Psoas muscle (tissue), 8 donors: ENCODE measurements around the gene FBXL13. TPM values are rescaled to one million over a fixed set of nuclear protein-coding genes. Genes with fewer than 3 reads are reported as not detected.
"Not testable (repeated sequence)": the region's sequence is repeated elsewhere in the genome, so short reads cannot be mapped to it uniquely, and the experiment has no call there.

Source experiments
- ATAC-seq, 4 donors: fragments of 200-7000 bp; cut with Tn5 transposase; one replicate each; pipeline ENCODE4 v1.9.1; 2020; ENCODE audit warnings: moderate library complexity in 3 of 4, mild to moderate bottlenecking in 2 of 4
- DNase-seq, 2 donors: peaks; one replicate each; pipeline ENCODE4 v3.0.0-alpha.2; 2020
- H3K27ac ChIP-seq: fragments of 200-600 bp; one replicate; pipeline ENCODE4 v1.8.0; 2022
- H3K27me3 ChIP-seq, 3 donors: fragments of 200-600 bp in 1 of 3; one replicate each; pipeline versions ENCODE4 v1.6.1 to v1.8.0; 2013 to 2022; ENCODE audit warnings: low read length in 2 of 3, mild to moderate bottlenecking in 2 of 3, moderate library complexity in 1 of 3; ENCODE audit not compliant: insufficient read depth in 3 of 3
- H3K36me3 ChIP-seq, 2 donors: fragments of 200-600 bp in 1 of 2; one replicate each; pipeline versions ENCODE4 v1.6.1 to v1.8.0; 2013 to 2022; ENCODE audit warnings: low read depth in 1 of 2, mild to moderate bottlenecking in 1 of 2, moderate library complexity in 1 of 2; ENCODE audit not compliant: insufficient read depth in 1 of 2
- H3K4me1 ChIP-seq: fragments of 200-600 bp; one replicate; pipeline ENCODE4 v1.8.0; 2022
- H3K4me3 ChIP-seq: fragments of 200-600 bp; one replicate; pipeline ENCODE4 v1.8.0; 2022; ENCODE audit warnings: mild to moderate bottlenecking
- H3K9me3 ChIP-seq: fragments of 200-600 bp; one replicate; pipeline ENCODE4 v1.8.0; 2022
- CTCF ChIP-seq: fragments of 200-600 bp; IDR thresholded peaks from one replicate; pipeline ENCODE4 v1.8.0; 2022; ENCODE audit warnings: antibody characterized with exemption
- WGBS, 3 donors: extraction: QIAGEN DNeasy Blood & Tissue Kit; methylation state at CpG; one replicate each; pipeline versions ENCODE4 v1.1.6 to v1.1.7; 2013; 5-methylcytosine and 5-hydroxymethylcytosine counted together
- intact Hi-C, 2 donors: fragments of 100-400 bp; cut with DNase I; formaldehyde crosslinking; loops; one replicate each; pipeline versions ENCODE4 v1.11.0 to v1.14.2; 2022
- polyA plus RNA-seq, 3 donors: library from polyadenylated mRNA; stranded (reverse); fragments of 200-250 nt; gene quantifications; one replicate each; pipeline ENCODE4 v1.2.3, GENCODE V29; 2013
- total RNA-seq, 4 donors: library from RNA; stranded (reverse); fragmentation: NEBNext Ultra II Directional in 2 of 4; extraction: Animal tissue kit (Norgen Biotek cat#: 25700) in 2 of 4; gene quantifications; one replicate each; pipeline versions ENCODE4 v1.2.1 to v1.2.4, GENCODE V29; 2021 to 2023
- donor health status: healthy with polysubstance abuse.
- donor health status: DM: no; HTN: no; CAD: no; lungs with moderate emphysema.
- donor health status: Bipolar disorder and iron deficiency.
- donor health status: healthy.
- donor health status: DM: yes; HTN: yes; CAD: no.
- donor health status: DM: no; HTN: no; CAD: no.
- donor health status: DM: no; HTN: no; CAD: no.
- donor health status: DM: yes; HTN: yes; CAD: no.

FBXL13 gene
- total and polyA plus RNA-seq, 7 donors = 0.13 to 0.52 (median 0.28) TPM; not detected in 1

GRCh38 chr7:103037476-103037822 lies 37.1 kb downstream of the FBXL13 start:
- no peaks in the 10 kb centered on the region for H3K27me3 ChIP-seq
- no peaks in the 10 kb centered on the region for H3K4me1 ChIP-seq
- H3K36me3 ChIP-seq = no peaks in the 10 kb centered on the region
- H3K27ac ChIP-seq = no peak overlapping the region
- intact Hi-C loops = no loop called here
- TF ChIP-seq CTCF = no peak
- H3K9me3 ChIP-seq = no peaks in the 10 kb centered on the region
- DNase-seq (no peak), ATAC-seq (no peak)
- 93 to 100% (median 93%) methylated on average over 1 of the region's 1 CpG for WGBS, 3 donors
- H3K4me3 ChIP-seq = no peak overlapping the region

- ATAC-seq, H3K4me3 ChIP-seq, intact Hi-C loops, DNase-seq, H3K4me1 ChIP-seq, H3K27ac ChIP-seq, H3K27me3 ChIP-seq, H3K9me3 ChIP-seq, H3K36me3 ChIP-seq: not testable (repeated sequence)
- WGBS, 3 donors = 85 to 90% (median 87%) methylated on average over 19 to 20 of the region's 20 CpGs
Observed at GRCh38 chr7:103034318-103034717, 40.3 kb downstream of the FBXL13 start.

GRCh38 chr7:103031781-103032180 lies 42.8 kb downstream of the FBXL13 start:
- ATAC-seq (no peak), DNase-seq (no peak)
- H3K27ac ChIP-seq = no peak overlapping the region
- no peaks in the 10 kb centered on the region for H3K9me3 ChIP-seq
- H3K4me1 ChIP-seq = no peaks in the 10 kb centered on the region
- no peaks in the 10 kb centered on the region for H3K36me3 ChIP-seq
- no peaks in the 10 kb centered on the region for H3K27me3 ChIP-seq
- intact Hi-C loops = no loop called here
- no peak for TF ChIP-seq CTCF
- WGBS, 3 donors = 61 to 68% (median 68%) methylated on average over 1 of the region's 1 CpG
- no peak overlapping the region for H3K4me3 ChIP-seq

GRCh38 chr7:103031024-103031423 lies 43.6 kb downstream of the FBXL13 start:
- TF ChIP-seq CTCF = no peak
- H3K4me3 ChIP-seq = no peak overlapping the region
- H3K4me1 ChIP-seq = no peaks in the 10 kb centered on the region
- WGBS, 3 donors = 86 to 91% (median 90%) methylated on average over 1 of the region's 1 CpG
- intact Hi-C loops = no loop called here
- ATAC-seq (no peak), DNase-seq (no peak)
- no peaks in the 10 kb centered on the region for H3K9me3 ChIP-seq
- H3K27ac ChIP-seq = no peak overlapping the region
- no peaks in the 10 kb centered on the region for H3K36me3 ChIP-seq
- H3K27me3 ChIP-seq = no peaks in the 10 kb centered on the region

- no peak for DNase-seq
- TF ChIP-seq CTCF = no peak
- Histone ChIP-seq H3K9me3 (peaks cover 3% of the 10 kb centered on the region), H3K27me3 (no peaks in the 10 kb centered on the region), H3K4me1 (no peaks in the 10 kb centered on the region), H3K27ac (no peak overlapping the region), H3K4me3 (no peak overlapping the region), H3K36me3 (no peaks in the 10 kb centered on the region)
- ATAC-seq = no peak
- 75 to 80% (median 78%) methylated on average over 3 of the region's 3 CpGs for WGBS, 3 donors
- intact Hi-C loops = no loop called here
Observed at GRCh38 chr7:103025341-103025740, 49.3 kb downstream of the FBXL13 start.

DNA sequence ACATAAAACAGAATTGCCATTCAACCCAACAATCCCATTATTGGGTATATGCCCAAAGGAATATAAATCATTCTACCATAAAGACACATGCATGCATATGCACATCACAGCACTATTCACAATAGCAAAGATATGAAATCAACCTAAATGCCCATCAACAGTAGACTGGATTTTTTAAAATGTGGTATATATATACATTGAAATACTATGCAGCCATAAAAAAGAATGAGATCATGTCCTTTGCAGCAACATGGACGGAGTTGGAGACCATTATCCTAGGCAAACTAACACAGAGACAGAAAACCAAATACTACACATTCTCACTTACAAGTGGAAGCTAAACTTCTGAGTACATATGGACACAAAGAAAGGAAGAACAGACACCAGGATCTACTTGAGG lies 51.0 kb downstream of the FBXL13 start:
- WGBS, 3 donors = 85 to 98% (median 87%) methylated on average over 1 of the region's 1 CpG
- not testable (repeated sequence) for ATAC-seq, H3K4me1 ChIP-seq

DNA sequence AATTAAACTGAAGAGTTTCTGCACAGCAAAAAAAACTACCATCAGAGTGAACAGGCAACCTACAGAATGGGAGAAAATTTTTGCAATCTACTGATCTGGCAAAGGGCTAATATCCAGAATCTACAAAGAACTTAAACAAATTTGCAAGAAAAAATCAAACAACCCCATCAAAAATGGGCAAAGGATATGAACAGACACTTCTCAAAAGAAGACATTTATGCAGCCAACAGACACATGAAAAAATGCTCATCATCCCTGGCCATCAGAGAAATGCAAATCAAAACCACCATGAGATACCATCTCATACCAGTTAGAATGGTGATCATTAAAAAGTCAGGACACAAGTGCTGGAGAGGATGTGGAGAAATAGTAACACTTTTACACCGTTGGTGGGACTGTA lies 53.1 kb downstream of the FBXL13 start:
- H3K4me3 ChIP-seq, ATAC-seq, DNase-seq, H3K9me3 ChIP-seq, intact Hi-C loops, H3K27ac ChIP-seq, H3K36me3 ChIP-seq, H3K4me1 ChIP-seq, H3K27me3 ChIP-seq: not testable (repeated sequence)
- 92 to 100% (median 97%) methylated on average over 1 of the region's 1 CpG for WGBS, 3 donors

More for the DNA sequence above, 51.0 kb downstream of the FBXL13 start:
- H3K27ac ChIP-seq, H3K36me3 ChIP-seq, H3K9me3 ChIP-seq, H3K4me3 ChIP-seq, DNase-seq, H3K27me3 ChIP-seq, intact Hi-C loops: not testable (repeated sequence)

- WGBS, 3 donors = 79 to 92% (median 88%) methylated on average over 2 to 3 of the region's 3 CpGs
- H3K4me1 ChIP-seq, H3K4me3 ChIP-seq, H3K9me3 ChIP-seq, H3K27ac ChIP-seq, intact Hi-C loops, H3K27me3 ChIP-seq, ATAC-seq, DNase-seq, H3K36me3 ChIP-seq: not testable (repeated sequence)
Observed at GRCh38 chr7:103020876-103021275, 53.7 kb downstream of the FBXL13 start.
